ENCODE results near the gene BTBD2.

The BTBD2 gene

GRCh38 chr19:1936430-1936829 is 79.1 kb downstream of the BTBD2 start:
- TF ChIP-seq CTCF (IDR thresholded peaks at IDR 0.05; ENCODE audit: insufficient read depth, low read length, poor library complexity, severe bottlenecking): no peak
- Histone ChIP-seq H3K36me3 (ENCODE audit: control insufficient read depth, insufficient read depth, low read length) (no peaks in the 10 kb centered on the region), H3K4me3 (replicated peaks; ENCODE audit: low read depth, low read length) (no peak overlapping the region), H3K27me3 (replicated peaks; ENCODE audit: control insufficient read depth, insufficient read depth, low read length) (no peaks in the 10 kb centered on the region)
- no peak for DNase-seq (ENCODE audit: extremely low read depth, insufficient read length)

DNA sequence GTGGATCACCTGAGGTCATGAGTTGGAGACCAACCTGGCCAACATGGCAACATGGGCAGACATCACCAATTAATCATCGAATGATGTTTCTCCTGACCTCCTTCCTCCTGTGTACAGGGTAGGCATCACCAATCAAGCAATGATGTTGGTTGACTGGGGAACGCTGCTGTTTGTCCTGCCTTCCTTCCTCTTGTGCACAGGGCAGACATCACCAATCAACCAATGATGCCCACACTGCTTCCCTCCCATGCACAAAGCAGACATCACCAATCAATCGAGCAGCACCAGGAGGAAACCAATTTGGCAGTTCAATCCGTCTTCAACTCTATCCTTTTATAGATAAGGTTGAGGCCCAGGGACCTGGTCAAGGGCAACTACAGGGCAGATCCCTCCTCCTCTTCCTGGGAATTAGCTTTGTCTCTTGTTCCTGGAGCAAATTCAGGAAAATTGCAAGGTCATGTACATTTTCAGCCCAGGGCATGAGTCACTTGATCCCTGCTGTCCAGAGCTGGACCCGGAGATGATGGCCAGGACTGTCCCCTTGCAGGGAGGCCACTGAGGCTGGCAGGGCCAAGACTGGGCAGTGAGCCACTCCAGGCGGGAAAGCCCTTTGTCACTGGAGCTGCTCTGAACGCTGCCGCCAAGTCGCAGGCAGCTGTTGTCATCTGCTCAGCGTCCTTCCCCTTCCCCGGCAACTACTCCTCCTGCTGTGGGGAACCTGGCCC is 79.9 kb downstream of the BTBD2 start:
- no peaks in the 10 kb centered on the region for H3K27me3 ChIP-seq (replicated peaks; ENCODE audit: control insufficient read depth, insufficient read depth, low read length)
- H3K4me3 ChIP-seq (replicated peaks; ENCODE audit: low read depth, low read length): no peak overlapping the region
- TF ChIP-seq CTCF (IDR thresholded peaks at IDR 0.05; ENCODE audit: insufficient read depth, low read length, poor library complexity, severe bottlenecking): no peak
- no peak for DNase-seq (ENCODE audit: extremely low read depth, insufficient read length)
- H3K36me3 ChIP-seq (ENCODE audit: control insufficient read depth, insufficient read depth, low read length): no peaks in the 10 kb centered on the region

All from GM06990 (cell line).